Activated CD4-positive, alpha-beta T cell treated with anti-CD3 and anti-CD28 coated beads, Interleukin-2, amount 10 ng/mL, durations not matched to agents 24 days and 14 days (primary cell): ENCODE results near the gene PAX7. TPM values are rescaled to one million over a fixed set of nuclear protein-coding genes. Genes with fewer than 3 reads are reported as not detected.

Experiments
- DNase-seq: peaks from one replicate; pipeline ENCODE4 v3.0.0; 2022
- H3K27ac Mint-ChIP-seq: one replicate; pipeline ENCODE4 v1.8.0; 2022; ENCODE audit warnings: mild to moderate bottlenecking, mixed read lengths
- H3K27me3 Mint-ChIP-seq: one replicate; pipeline ENCODE4 v1.8.0; 2022; ENCODE audit warnings: mixed read lengths
- H3K36me3 Mint-ChIP-seq: one replicate; pipeline ENCODE4 v1.8.0; 2022; ENCODE audit warnings: low read depth, mild to moderate bottlenecking, mixed read lengths
- H3K4me1 Mint-ChIP-seq: one replicate; pipeline ENCODE4 v1.8.0; 2021; ENCODE audit warnings: mixed read lengths
- H3K4me3 Mint-ChIP-seq: one replicate; pipeline ENCODE4 v1.8.0; 2022; ENCODE audit warnings: mild to moderate bottlenecking, moderate library complexity, mixed read lengths
- H3K9me3 Mint-ChIP-seq: one replicate; pipeline ENCODE4 v1.8.0; 2021; ENCODE audit warnings: mixed read lengths
- intact Hi-C: fragments of 100-400 bp; cut with micrococcal nuclease; formaldehyde crosslinking; loops from one replicate; pipeline ENCODE4 v1.15.1; 2023
- total RNA-seq: library from RNA; stranded (reverse); gene quantifications from 2 replicates; pipeline ENCODE4 v1.2.3, GENCODE V29; 2022

The PAX7 gene
- total RNA-seq, 1 donor from 2014 or later, result not detected

DNA sequence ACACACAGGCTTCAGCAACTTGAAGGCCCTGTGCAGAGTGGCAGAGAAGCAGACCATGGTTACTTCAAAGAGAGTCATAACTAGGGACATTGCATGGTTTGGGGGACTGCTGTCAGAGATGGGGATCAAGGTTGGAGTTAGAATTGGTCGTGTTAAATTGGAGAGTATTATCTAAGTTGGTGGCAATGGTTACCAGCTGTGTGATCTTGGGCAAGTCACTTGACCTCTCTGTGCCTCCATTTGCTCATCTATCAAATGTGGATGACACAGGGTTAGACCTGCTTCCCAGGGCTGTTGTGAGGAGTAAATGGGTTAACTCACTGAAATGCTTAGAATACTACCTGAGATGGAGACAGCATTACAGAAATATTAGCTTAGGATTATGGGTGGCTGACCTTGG lies 91.1 kb downstream of the PAX7 start:
- Mint-ChIP-seq H3K4me3 (no peak overlapping the region), H3K27me3 (peaks cover 56% of the 10 kb centered on the region), H3K36me3 (no peaks in the 10 kb centered on the region), H3K4me1 (no peaks in the 10 kb centered on the region), H3K9me3 (no peaks in the 10 kb centered on the region), H3K27ac (no peak overlapping the region)
- intact Hi-C loops, result no loop called here
- DNase-seq, result no peak

DNA sequence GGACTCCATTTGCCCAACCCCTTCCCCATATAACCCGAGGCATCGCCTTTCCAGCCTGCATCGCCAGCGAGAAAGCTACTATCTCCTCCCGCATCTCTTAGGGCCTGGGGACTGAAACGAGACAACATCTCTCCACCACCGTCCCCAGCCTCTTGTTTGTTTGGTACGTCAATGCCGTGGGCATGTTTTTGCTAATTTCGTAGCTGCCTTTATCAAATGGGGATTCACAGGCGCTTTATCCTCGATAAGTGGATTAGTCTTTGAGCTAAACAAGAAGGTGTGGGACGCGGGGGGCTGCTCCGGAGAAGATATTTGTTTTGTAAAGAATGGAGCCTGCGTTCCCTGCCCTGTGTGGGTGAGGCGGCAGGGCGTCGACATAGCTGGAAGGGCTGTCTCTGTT lies 91.6 kb downstream of the PAX7 start:
- DNase-seq, result no peak
- Mint-ChIP-seq H3K27me3 (peaks cover 57% of the 10 kb centered on the region), H3K4me1 (no peaks in the 10 kb centered on the region), H3K9me3 (no peaks in the 10 kb centered on the region), H3K27ac (no peak overlapping the region), H3K36me3 (no peaks in the 10 kb centered on the region), H3K4me3 (no peak overlapping the region)
- intact Hi-C loops, result no loop called here

DNA sequence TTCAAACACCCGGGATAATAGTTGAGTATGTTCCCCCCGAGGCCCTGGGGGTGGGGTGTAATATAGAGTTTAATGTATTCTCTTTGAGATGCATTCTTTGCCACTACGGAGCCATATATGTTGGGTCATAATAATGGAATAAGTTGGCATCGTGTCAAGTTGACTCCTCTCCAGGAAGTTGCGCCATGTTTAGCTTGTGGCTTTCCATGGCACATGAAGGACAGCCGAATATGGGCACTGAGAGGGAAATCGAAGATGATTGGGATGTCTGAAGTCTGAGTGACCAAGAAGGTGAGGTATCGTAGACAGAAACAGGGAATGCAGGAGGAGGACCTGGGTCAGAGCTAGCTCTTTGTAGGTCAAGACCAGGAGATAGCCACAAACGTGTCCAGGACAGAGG lies 92.6 kb downstream of the PAX7 start:
- peaks cover 48% of the 10 kb centered on the region for H3K27me3 Mint-ChIP-seq
- no peak for DNase-seq
- no peaks in the 10 kb centered on the region for H3K36me3 Mint-ChIP-seq
- no peak overlapping the region for H3K27ac Mint-ChIP-seq
- H3K4me3 Mint-ChIP-seq, result no peak overlapping the region
- H3K4me1 Mint-ChIP-seq, result no peaks in the 10 kb centered on the region
- intact Hi-C loops, result no loop called here
- no peaks in the 10 kb centered on the region for H3K9me3 Mint-ChIP-seq

DNA sequence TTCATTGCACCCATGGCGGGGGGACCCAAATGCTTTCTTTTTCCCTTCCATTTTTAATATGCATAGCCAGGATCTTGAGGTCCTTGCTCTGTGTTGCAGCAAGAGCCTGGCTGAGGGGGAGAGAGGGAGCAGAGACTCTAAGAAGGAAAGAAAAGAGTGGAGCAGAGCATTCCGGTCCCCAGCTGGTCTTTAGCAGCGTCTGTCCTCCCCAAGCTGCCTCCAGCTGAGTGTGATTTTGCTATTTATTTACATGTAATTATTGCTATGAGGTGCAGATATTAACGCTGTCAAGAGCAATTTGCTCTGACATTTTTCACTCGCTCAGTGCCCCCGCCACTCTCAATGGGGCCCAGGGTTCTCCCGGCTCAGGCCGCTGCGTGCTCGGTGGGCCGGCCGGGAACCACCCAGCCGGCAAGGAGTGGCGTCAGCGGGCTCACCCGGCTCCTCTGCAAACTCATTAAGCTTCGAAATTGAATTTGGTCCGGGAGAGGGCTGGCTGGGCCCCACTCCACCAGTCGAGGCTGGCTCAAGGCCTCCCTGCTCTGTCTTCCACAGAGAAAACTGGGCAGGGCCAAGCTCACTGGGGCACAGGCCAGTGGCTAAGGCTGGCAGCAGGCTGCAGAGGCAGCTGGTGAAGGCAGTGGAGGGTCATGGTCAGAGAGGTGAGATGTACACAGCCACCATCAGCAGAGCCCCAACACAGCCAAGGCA lies 93.2 kb downstream of the PAX7 start:
- Mint-ChIP-seq H3K27me3 (peaks cover 45% of the 10 kb centered on the region), H3K27ac (no peak overlapping the region), H3K36me3 (no peaks in the 10 kb centered on the region), H3K9me3 (no peaks in the 10 kb centered on the region), H3K4me3 (no peak overlapping the region), H3K4me1 (no peaks in the 10 kb centered on the region)
- no peak for DNase-seq
- intact Hi-C loops, result no loop called here

DNA sequence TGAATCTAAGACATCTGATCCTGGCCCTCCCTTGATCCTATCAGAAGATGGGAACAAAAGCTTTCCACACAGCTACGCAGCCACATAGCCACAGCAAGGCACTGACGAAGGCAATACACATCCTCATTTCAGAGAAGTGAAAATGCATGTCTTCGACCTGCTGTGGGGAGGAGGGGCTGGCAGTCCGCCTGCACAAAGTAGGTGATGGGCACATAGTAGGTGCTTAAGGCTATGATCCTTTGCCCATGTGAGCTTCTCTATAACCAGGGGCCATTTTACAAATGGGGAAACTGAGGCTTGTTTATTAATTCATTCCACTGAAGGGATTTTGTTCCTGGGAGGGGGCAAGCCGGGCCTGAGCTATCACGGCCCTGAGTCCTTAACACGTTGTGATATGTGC lies 94.2 kb downstream of the PAX7 start:
- peaks cover 45% of the 10 kb centered on the region for H3K27me3 Mint-ChIP-seq
- intact Hi-C loops, result no loop called here
- H3K36me3 Mint-ChIP-seq, result no peaks in the 10 kb centered on the region
- H3K4me1 Mint-ChIP-seq, result no peaks in the 10 kb centered on the region
- DNase-seq, result no peak
- no peak overlapping the region for H3K27ac Mint-ChIP-seq
- no peak overlapping the region for H3K4me3 Mint-ChIP-seq
- no peaks in the 10 kb centered on the region for H3K9me3 Mint-ChIP-seq

DNA sequence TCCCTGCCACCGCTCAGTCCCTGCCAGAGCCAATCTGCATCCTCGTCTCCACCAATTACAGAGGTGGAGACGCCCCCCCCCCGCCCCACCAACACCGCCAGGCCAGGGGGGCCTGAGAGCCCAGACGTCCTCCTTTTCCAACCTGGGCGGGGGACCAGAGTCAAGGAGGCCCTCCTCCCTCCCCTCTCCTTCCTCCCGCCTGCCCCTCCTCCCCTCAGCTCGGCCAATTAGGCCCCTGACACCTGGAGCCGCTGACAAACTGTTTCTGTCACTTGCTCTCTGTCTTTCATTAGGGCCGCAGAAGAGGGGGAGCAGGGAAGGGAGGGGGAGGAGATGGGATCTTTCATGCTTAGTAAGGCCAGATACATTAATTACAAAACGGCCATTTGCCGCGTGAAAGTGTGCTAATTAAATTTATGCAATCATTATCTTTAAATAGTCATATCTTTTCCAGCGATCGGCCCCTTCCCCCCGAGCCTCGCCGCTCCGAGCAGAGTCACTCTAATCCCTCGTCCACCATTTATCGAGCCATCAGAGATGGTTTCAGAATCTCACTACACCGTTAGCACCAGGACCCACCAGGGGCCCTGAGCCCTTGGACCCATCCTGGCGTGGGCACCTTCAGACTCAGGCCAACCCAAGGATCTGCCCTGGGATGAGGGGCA lies 94.7 kb downstream of the PAX7 start:
- no peaks in the 10 kb centered on the region for H3K4me1 Mint-ChIP-seq
- H3K27ac Mint-ChIP-seq, result no peak overlapping the region
- H3K4me3 Mint-ChIP-seq, result no peak overlapping the region
- H3K36me3 Mint-ChIP-seq, result no peaks in the 10 kb centered on the region
- H3K27me3 Mint-ChIP-seq, result peaks cover 40% of the 10 kb centered on the region
- DNase-seq, result no peak
- intact Hi-C loops, result no loop called here
- H3K9me3 Mint-ChIP-seq, result no peaks in the 10 kb centered on the region

DNA sequence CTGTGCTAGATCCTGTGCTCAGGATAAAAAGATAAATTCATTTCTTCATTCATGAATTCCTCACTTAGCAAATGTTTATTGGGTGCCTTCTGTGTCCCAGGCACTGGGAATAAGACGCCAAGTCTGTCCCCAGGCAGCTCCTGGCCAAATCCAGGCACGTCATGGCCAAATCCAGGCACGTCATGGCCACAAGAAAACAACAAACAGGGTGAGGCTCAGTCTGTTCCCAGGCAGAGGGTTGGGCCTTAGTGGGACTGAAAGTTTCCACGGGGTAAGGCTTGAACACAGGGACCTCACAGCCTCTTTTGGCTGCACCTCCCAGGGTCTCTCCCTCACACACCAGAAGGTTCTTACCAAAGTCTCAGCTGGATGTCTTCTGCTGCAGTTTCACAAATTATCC lies 95.7 kb downstream of the PAX7 start:
- Mint-ChIP-seq H3K9me3 (no peaks in the 10 kb centered on the region), H3K4me1 (no peaks in the 10 kb centered on the region), H3K4me3 (no peak overlapping the region), H3K27ac (no peak overlapping the region), H3K36me3 (no peaks in the 10 kb centered on the region), H3K27me3 (peaks cover 41% of the 10 kb centered on the region)
- intact Hi-C loops, result no loop called here
- DNase-seq, result no peak

DNA sequence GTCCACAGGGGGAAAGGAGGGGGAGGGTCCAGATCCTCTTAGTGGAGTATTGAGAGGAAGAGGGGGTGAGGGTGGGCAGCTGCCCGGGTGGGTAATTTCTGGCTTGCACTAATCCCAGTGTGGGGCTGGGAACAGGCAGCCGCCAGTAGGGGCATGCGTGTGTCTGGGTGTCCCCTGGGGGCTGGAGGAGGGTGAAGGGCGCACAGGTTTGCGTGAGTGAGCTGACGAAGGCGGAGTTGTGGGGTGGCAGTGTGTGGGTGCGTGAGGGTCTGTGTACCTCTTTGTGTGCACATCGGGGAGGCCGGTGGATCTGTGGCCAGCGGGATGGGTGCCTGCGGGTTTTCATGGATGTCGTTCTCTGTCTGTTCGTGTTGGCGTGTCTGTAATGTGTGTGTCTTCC lies 97.3 kb downstream of the PAX7 start:
- DNase-seq, result no peak
- no peaks in the 10 kb centered on the region for H3K9me3 Mint-ChIP-seq
- intact Hi-C loops, result no loop called here
- H3K36me3 Mint-ChIP-seq, result no peaks in the 10 kb centered on the region
- H3K4me1 Mint-ChIP-seq, result no peaks in the 10 kb centered on the region
- peaks cover 42% of the 10 kb centered on the region for H3K27me3 Mint-ChIP-seq
- no peak overlapping the region for H3K4me3 Mint-ChIP-seq
- no peak overlapping the region for H3K27ac Mint-ChIP-seq

DNA sequence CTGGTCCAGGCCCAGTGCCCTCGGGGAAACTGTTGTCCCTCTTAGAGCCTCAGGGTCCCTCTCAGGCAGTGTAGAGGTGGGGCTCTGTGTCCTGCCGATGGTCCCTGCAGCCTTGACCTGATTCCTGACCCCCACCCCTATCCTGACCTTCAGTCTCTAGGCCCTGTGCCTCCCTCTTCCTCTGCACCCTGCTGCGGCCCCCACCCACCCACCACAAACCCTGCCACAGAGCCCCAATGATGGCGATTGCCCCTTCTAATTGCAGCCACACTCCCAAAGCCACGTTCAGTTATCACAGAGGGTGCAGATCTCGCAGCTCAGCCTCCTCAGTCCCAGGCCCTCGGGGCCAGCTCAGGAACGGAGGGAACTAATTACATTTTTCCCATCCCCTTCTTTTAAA lies 99.7 kb downstream of the PAX7 start:
- intact Hi-C loops, result no loop called here
- Mint-ChIP-seq H3K4me1 (no peaks in the 10 kb centered on the region), H3K27ac (no peak overlapping the region), H3K4me3 (no peak overlapping the region), H3K9me3 (no peaks in the 10 kb centered on the region), H3K36me3 (no peaks in the 10 kb centered on the region), H3K27me3 (peaks cover 30% of the 10 kb centered on the region)
- no peak for DNase-seq

DNA sequence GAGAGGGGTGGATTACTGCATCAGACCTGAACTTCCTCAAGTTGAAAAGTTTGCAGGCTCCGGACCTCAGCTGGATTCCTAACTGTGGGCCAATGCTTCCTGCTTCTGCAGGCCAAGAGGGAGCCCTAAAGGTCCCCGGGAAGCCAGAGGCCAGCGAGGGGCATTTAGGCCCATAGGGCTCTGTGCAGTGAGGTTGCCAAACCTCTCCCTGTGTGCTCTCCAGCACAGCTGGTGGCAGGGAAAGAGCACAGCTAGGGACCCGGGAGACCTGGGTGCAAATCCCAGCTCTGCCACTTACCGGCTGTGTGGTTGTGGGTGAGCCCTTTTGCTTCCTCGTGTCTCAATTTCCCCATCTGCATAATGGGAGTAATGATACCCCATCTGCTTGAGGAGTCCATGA lies 100.5 kb downstream of the PAX7 start:
- no peaks in the 10 kb centered on the region for H3K9me3 Mint-ChIP-seq
- no peaks in the 10 kb centered on the region for H3K4me1 Mint-ChIP-seq
- H3K36me3 Mint-ChIP-seq, result no peaks in the 10 kb centered on the region
- H3K27ac Mint-ChIP-seq, result no peak overlapping the region
- DNase-seq, result no peak
- intact Hi-C loops, result no loop called here
- H3K4me3 Mint-ChIP-seq, result no peak overlapping the region
- H3K27me3 Mint-ChIP-seq, result peaks cover 22% of the 10 kb centered on the region

DNA sequence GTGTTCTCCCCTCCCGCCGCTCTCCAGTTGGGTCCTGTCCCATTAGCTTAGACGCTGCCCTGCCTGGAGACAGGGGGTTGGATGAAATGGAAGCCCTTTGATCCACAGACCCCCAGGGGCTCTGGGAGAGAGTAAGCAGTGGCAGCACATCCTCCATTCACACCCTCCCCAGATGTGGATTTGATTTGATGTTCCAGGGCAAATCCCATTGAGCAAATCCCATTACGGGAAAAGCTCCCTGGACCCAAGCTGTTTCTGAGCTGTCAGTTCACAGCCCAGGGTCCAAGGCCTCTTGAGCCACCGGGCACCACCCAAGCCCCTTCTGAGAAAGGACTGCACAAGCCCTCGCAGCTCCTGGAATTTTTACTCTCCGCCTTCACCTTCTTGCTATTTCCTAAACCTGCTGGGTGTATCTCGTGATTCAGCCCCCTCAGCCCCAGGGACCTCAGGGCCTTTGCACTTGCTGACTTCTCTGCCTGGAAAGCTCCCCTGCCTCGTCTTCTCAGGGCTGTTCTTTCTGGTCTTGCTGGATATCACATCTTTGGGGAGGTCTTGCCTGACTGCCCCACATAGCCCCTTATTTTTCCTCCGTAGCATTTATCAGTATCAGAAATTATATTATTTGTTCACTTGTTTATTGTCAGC lies 101.1 kb downstream of the PAX7 start:
- Mint-ChIP-seq H3K27me3 (peaks cover 16% of the 10 kb centered on the region), H3K4me3 (no peak overlapping the region), H3K36me3 (no peaks in the 10 kb centered on the region), H3K4me1 (no peaks in the 10 kb centered on the region), H3K27ac (no peak overlapping the region), H3K9me3 (no peaks in the 10 kb centered on the region)
- intact Hi-C loops, result no loop called here
- no peak for DNase-seq

DNA sequence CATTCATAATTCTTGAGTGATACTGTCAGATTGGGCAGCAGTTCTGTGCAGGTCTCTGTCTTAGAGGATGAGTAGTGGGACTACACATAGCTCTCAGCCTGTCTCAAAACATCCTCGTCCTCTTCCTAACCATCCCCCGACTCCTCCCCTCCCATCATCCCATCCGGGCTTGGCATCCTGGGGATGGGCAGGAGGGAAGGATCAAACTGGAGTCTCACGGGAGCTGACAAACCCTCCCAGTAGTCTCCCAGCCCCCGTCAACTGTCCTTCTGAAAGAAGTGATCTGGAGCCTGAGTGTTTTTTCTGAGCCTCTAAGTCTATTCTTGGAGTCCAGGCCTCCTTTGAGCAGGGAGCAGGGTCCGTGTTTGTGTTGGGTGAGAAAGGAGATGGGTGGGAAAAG lies 102.0 kb downstream of the PAX7 start:
- no peak for DNase-seq
- H3K27ac Mint-ChIP-seq, result no peak overlapping the region
- no peaks in the 10 kb centered on the region for H3K9me3 Mint-ChIP-seq
- intact Hi-C loops, result no loop called here
- H3K36me3 Mint-ChIP-seq, result no peaks in the 10 kb centered on the region
- no peak overlapping the region for H3K4me3 Mint-ChIP-seq
- H3K27me3 Mint-ChIP-seq, result peaks cover 13% of the 10 kb centered on the region
- H3K4me1 Mint-ChIP-seq, result no peaks in the 10 kb centered on the region

DNA sequence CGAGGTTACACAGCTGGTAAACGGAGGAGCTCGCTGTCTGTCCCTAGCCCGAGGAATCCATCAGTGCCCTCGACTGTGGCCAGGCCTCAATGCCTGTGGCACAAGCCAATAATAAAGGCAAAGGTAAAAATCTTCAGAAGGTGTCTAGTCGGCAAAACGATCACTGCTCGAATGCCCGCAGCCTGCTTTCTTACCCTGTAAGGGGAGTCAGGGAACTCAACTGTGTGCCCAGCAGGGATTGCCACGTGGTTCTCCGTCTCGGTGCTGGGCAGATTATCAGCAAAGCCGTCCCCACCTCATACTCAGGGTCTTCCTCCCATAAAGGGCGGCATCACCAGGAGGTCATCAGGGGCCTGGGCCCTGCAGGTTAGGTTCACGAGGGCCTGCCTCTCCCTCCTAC lies 103.4 kb downstream of the PAX7 start:
- H3K27me3 Mint-ChIP-seq, result peaks cover 13% of the 10 kb centered on the region
- no peaks in the 10 kb centered on the region for H3K4me1 Mint-ChIP-seq
- no peak overlapping the region for H3K4me3 Mint-ChIP-seq
- no peaks in the 10 kb centered on the region for H3K36me3 Mint-ChIP-seq
- DNase-seq, result no peak
- H3K27ac Mint-ChIP-seq, result no peak overlapping the region
- intact Hi-C loops, result no loop called here
- no peaks in the 10 kb centered on the region for H3K9me3 Mint-ChIP-seq

DNA sequence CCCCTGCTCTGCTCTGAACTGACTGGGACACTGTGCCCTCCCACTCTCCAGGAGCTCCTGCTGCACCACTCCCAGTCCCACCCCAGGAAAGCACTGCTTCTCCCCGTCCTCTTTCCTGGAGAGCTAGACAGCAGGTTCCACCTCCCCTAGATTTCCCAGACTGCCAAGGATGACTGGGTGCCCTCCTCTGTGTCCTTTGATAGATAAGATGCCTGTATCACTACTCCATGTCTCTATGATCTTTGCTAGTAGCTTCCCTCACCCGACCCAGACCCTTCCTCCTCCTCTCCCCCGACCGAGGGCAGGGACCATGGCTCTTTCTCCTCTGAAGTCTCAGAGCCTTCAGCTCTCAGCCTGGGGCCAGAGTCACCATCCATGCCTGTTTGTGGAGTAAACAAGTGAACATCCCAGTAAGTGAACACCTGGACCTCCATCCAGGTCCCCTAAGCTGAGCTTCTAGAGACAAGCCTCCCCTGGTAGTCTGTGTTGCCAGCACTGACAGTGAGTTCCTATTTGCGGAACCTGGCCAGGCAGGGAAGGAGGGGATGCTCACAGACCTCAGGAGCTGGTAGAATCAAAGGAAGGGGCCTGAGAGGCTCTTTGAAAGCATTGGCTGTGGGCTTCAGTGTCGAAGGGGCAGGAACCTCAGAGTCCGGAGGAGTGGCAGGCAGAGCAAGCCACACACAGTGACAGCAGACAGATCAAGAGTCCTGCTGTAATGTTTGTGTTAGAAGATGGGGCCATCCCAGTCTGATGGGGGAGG lies 104.0 kb downstream of the PAX7 start:
- Mint-ChIP-seq H3K27ac (no peak overlapping the region), H3K9me3 (no peaks in the 10 kb centered on the region), H3K27me3 (peaks cover 13% of the 10 kb centered on the region), H3K4me1 (no peaks in the 10 kb centered on the region), H3K36me3 (no peaks in the 10 kb centered on the region), H3K4me3 (no peak overlapping the region)
- DNase-seq, result no peak
- intact Hi-C loops, result no loop called here
